CD4-positive, alpha-beta T cell treated with Interleukin-6 for 4 hours (primary cell): ENCODE results near the gene TERB2.
"Not testable (repeated sequence)": the region's sequence is repeated elsewhere in the genome, so short reads cannot be mapped to it uniquely, and the experiment has no call there.

ENCODE experiments used
- DNase-seq: peaks from one replicate; pipeline ENCODE4 v3.0.0-alpha.2; 2020; ENCODE audit warnings: mixed read lengths

The TERB2 gene

DNA sequence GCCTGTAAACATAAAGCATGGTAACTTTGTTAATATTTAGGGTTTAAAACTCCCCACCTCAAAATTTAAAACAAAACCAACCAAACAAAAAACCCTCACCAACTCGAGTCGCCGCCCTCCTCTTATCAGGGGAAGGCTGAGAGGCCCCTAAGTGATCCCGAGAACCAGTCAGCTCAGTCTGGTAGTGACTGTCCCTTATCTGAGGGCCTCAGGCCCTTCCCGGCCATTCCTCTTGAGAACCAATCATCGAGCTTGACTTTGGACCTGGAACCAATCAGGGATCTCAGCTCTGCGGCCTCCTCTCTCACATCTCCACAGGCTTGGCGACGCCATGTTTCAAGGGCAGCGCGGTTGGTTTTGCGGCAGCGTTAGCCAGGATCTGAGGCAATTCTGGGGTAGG lies at the start of gene TERB2:
TSS of gene TERB2 (plus strand) at position 300 of the 400 bp plus-strand sequence. CDS start at position 332, 32 bp downstream.
- no peak for DNase-seq

- DNase-seq = no peak
Observed at GRCh38 chr15:44909423-44909822, 47.1 kb upstream of the TERB2 start.

DNA sequence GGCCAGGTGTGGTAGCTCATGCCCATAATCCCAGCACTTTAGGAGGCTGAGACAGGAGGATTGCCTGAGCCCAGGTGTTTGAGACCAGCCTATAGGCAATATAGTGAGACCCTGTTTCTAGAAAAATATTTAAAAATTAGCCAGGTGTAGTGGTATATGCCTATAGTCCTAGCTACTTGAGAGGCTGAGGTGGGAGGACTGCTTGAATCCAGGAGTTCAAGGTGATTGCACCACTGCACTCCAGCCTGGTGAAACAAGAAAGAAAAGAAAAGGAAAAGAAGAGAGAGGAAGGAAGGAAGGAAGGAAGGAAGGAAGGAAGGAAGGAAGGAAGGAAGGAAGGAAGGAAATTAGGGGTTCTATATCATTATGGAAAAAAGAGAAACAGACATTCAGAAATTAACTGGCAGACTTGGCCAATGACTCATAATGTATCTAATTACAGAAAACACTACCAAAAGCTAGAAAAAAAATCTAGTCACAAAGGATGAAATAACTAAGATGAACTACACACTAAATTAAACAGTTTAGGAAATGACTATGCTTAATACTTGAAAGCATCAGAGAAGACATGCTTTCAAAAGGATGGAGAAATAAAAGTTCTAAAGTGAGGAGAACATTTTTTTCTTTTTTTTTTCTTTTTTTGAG lies 45.4 kb upstream of the TERB2 start:
- DNase-seq = no peak

DNA sequence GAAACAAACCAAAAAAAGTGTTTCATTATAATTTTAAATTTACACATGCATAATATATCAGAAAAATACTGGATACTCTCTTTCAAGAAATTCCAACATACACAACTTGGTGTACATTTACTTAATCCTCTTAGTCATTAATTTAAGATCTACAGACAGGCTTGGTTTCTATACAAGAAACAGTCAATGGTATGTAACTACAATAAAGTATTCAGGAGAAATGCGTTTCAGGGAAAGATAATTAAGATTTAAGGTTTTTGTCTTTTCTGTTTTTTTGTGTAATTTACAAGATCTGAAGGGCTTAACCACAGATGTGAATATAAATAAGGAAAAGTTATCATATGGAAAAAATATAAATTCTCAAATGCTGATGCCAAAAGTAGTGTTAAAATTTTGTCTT lies 44.3 kb upstream of the TERB2 start:
- DNase-seq = not testable (repeated sequence)

- not testable (repeated sequence) for DNase-seq
Observed at GRCh38 chr15:44912974-44913448, 43.5 kb upstream of the TERB2 start.

GRCh38 chr15:44918136-44918535 lies 38.4 kb upstream of the TERB2 start:
- no peak for DNase-seq

DNA sequence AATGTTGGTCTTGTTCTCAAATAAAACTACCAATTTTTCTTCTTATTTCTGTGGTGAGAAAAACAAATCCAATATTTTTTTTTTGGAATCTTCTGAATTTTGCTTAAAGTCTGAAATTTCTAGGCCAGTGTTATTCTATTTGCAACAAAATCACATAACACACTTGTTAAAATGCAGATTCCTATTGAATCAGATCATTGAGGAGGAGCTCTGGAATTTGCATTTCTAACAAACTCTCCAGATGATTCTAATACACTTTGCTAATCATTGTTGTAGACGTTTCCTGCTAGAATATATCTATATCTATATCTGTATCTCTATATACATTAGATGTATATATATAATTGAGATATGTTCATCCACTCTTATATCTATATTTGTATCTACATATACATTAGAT lies 27.8 kb upstream of the TERB2 start:
- DNase-seq = not testable (repeated sequence)

GRCh38 chr15:44930283-44930682 lies 26.2 kb upstream of the TERB2 start:
- not testable (repeated sequence) for DNase-seq

- DNase-seq = not testable (repeated sequence)
Observed at GRCh38 chr15:44958302-44958701, 1.8 kb downstream of the TERB2 start.

GRCh38 chr15:44968475-44968874 lies 12.0 kb downstream of the TERB2 start:
- no peak for DNase-seq

DNA sequence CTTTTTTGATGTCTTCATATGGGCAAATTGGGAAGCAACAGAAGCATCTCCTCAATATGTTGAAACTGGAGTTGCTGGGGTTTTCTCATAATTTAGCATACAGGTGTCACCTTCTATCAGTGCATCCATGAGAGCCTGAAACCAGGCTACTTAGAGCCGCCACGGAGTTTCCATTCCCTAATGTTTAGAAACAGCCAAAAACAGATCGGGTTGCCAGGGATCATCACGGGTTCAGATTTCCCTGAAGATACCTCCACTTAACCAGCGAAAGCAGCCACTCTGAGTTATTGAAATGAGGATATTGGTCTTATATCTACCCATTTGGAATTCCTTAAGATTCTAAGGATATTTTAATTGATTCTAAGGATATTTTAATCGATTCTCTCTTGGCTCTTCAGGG lies 14.5 kb downstream of the TERB2 start:
- no peak for DNase-seq

DNA sequence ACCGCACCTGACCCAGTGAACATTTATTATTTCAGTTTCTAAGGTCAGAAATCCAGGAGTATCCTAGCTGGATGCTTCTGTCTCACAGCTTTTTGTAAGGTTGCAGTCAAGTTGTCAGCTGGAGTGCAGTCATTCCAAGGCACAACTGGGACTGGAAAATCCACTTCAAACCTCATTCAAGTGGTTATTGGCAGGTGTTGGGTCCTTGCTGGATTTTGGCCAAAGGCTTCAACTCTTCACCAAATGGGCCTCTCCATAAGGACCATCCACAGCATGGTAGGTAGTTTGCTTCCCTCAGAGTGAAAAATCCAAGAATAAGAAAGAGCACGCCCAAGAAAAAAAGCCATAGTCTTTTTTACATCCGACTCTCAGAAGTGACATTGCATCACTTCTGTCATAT lies 19.7 kb downstream of the TERB2 start:
- not testable (repeated sequence) for DNase-seq

- not testable (repeated sequence) for DNase-seq
Observed at GRCh38 chr15:44977781-44978180, 21.3 kb downstream of the TERB2 start.

GRCh38 chr15:44979617-44980339 lies 23.3 kb downstream of the TERB2 start:
- not testable (repeated sequence) for DNase-seq

DNA sequence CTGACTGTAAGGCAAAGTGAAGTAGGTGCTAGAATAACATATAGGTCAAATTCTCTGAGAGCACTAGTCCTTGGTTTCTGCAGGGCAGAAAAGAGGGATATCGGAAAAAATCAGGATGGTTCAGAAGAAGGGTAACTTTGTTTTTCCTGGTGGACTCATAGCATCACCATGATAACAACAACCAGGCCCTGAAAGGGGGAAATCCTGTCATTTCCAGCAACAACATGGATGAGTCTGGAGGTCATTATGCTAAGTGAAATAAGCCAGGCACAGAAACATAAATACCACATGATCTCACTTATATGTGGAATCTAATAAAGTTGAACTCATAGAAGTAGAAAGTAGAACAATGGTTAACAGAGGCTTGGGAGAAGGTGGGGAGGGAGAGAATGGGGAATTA lies 27.7 kb downstream of the TERB2 start:
- DNase-seq = not testable (repeated sequence)

DNA sequence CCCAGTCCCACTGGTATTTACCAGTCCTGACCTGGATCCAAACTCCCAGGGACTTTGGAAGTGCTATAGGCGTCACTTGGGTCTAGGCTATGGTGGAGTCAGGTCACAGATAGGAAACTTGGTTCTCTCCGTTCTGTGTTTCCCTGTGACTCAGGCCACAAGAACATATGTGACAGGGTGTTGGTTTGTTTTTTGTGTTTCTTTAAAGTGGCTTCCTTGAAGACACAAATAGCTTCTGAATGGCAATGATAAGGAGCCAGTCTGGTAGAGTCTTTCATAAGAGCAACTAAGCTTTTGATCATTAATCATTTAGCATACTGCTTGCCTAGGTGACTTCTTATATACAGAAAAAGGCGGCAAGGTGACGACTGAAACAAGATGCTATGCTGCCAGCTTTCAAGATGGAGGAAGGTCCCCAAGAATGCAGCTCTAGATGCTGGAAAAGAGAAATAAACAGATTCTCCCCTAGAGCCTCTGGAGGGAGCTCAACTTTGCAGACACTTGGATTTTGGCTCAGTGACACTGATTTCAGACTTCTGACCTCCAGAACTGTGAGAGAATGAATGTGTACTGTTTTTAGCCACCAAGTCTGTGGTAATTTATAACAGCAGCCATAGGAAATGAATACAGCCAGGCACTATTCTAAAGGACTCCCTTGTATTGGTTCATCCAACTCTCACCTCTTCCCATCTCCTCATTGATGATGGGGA lies 30.0 kb downstream of the TERB2 start:
- not testable (repeated sequence) for DNase-seq

DNA sequence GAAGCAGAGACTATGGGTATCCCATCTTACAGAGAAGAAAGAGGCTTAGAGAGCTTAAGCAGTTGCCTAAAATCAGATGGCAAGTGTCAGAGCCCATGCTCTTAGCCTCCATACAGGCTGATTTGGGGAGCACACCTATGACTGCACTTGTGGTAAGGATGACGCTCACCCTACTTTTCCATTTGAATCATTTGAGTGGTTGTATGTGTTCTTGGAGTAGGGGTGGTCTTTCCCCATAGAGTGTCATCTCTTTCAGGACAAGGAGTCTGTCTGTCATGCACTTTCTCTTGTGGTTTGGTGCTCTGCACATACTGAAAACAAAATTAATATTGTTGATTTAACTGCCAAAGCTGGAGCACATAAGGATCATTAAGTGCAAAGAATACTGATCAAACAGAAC lies 31.2 kb downstream of the TERB2 start:
- DNase-seq = not testable (repeated sequence)

- DNase-seq = not testable (repeated sequence)
Observed at GRCh38 chr15:44988184-44988869, 31.8 kb downstream of the TERB2 start.

- not testable (repeated sequence) for DNase-seq
Observed at GRCh38 chr15:44988870-44989219, 32.4 kb downstream of the TERB2 start.

DNA sequence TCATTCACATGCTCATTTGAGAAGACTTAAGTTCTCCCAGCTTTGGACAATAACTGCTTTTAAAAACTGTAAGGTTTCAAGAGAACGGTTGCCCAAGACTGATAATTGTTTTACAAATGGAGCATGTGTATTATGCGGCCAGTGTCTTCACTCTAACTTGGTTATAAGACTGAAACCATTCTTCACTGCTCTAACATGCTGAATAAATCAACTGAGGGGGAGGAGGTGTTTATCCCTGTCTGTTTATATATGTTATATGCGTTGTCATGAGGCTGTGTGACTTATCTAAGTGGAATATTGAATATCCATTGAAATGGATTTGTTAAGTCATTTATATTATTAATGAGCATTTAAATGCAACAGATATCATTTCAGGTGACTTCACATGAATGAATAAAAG lies 41.1 kb downstream of the TERB2 start:
- not testable (repeated sequence) for DNase-seq

DNA sequence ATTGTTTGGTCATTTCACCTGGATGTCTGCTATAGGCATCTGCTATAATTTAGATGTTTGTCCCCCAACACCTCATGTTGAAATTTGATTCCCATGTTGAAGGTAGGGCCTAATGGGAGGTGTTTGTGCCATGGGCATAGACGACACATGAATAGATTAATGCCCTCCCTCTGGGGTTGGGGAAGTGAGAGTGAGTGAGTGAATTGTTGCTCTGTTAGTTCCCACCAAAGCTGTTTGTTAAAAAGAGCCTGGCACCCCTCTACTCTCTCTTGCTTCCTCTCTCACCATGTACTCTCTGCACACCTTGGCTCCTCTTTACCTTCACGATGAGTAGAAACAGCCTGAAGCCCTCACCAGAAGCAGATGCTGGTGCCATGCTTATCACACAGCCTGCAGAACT lies 42.6 kb downstream of the TERB2 start:
- no peak for DNase-seq

- not testable (repeated sequence) for DNase-seq
Observed at GRCh38 chr15:45001180-45001579, 44.7 kb downstream of the TERB2 start.
